ENCODE measurements around the gene ROBO1. TPM values are rescaled to one million over a fixed set of nuclear protein-coding genes. Genes with fewer than 3 reads are reported as not detected.

The ROBO1 gene
- total and polyA plus RNA-seq, 2 of the 13 experiments (the other 11 are each of a cell fraction or from before 2014, with no cell fraction given) = 52.2 to 71.0 TPM

GRCh38 chr3:79310016-79310415, 457.8 kb downstream of the ROBO1 start (continued):
- no peak for TF ChIP-seq ZKSCAN8 (CRISPR knock-in tag; IDR thresholded peaks at IDR 0.05; ENCODE audit: borderline replicate concordance)
- no peak for TF ChIP-seq NFE2 (CRISPR knock-in tag; IDR thresholded peaks at IDR 0.05)
- no peak for TF ChIP-seq HOXD1 (CRISPR knock-in tag; IDR thresholded peaks at IDR 0.05)
- TF ChIP-seq ATF1 (CRISPR knock-in tag; IDR thresholded peaks at IDR 0.05) = no peak

- ChIA-PET CTCF (ENCODE audit: low intra/inter-chr PET ratio, low total read pairs) (no interaction called here), POLR2A (no interaction called here)
- no peak overlapping the region for H3K9ac ChIP-seq (ENCODE audit: insufficient read depth, low read depth, low read length)
- H3K27ac ChIP-seq (ENCODE audit: extremely low read length, insufficient read depth, low read length) = no peak overlapping the region
- no peaks in the 10 kb centered on the region for H3K9me3 ChIP-seq (ENCODE audit: low read length)
- H3K4me3 ChIP-seq (replicated peaks in 1 of 3; ENCODE audit: insufficient read depth in 1 of 3, low read depth in 2 of 3, low read length in 3 of 3) = no peak overlapping the region
- FAIRE-seq = no peak
- H3K36me3 ChIP-seq (replicated peaks in 1 of 2; ENCODE audit: control insufficient read depth in 1 of 2, insufficient read depth in 2 of 2, low read length in 2 of 2) = no peaks in the 10 kb centered on the region
- TF ChIP-seq FOSL1 (CRISPR knock-in tag; IDR thresholded peaks at IDR 0.05; ENCODE audit: borderline replicate concordance) (no peak), CEBPZ (IDR thresholded peaks at IDR 0.05; ENCODE audit: low read length) (no peak), HMG20A (CRISPR knock-in tag; IDR thresholded peaks at IDR 0.05; ENCODE audit: borderline replicate concordance) (no peak), ZNF772 (CRISPR knock-in tag; IDR thresholded peaks at IDR 0.05) (no peak), FLYWCH1 (CRISPR knock-in tag; IDR thresholded peaks at IDR 0.05) (no peak), SNAPC4 (CRISPR knock-in tag; IDR thresholded peaks at IDR 0.05) (no peak), ZNF230 (CRISPR knock-in tag; IDR thresholded peaks at IDR 0.05) (no peak)
- H3K4me1 ChIP-seq (ENCODE audit: insufficient read depth, low read length) = no peaks in the 10 kb centered on the region
- WGBS (ENCODE audit: low lambda C conversion rate) = 0% methylated on average over 1 of the region's 1 CpG
- DNase-seq (ENCODE audit: low spot score) = no peak
- no TSS peak for BruUV-seq (replicated peaks)
- ATAC-seq = no peak
- H3K4me2 ChIP-seq (ENCODE audit: low read depth, low read length) = no peak overlapping the region
- no peaks in the 10 kb centered on the region for H4K20me1 ChIP-seq (ENCODE audit: insufficient read depth, low read length)
- no peaks in the 10 kb centered on the region for H3K79me2 ChIP-seq (ENCODE audit: insufficient read depth, low read length)
- no peak overlapping the region for H2AFZ ChIP-seq (ENCODE audit: low read length)
- intact Hi-C loops (cut with micrococcal nuclease; ENCODE audit: unreplicated experiment) (no loop called here), in situ Hi-C loops (cut with HindIII; ENCODE audit: extremely low pct_ligation_motif_present, low pct_unique_long_range_greater_than_20kb) (no loop called here)
- no peaks in the 10 kb centered on the region for H3K27me3 ChIP-seq (ENCODE audit: control insufficient read depth in 1 of 2, insufficient read depth in 2 of 2, low read length in 2 of 2)
Measured at GRCh38 chr3:79306934-79307570, 460.7 kb downstream of the ROBO1 start.
